CD4-positive, alpha-beta memory T cell (primary cell): ENCODE results near the gene MAPK8IP3. TPM values are rescaled to one million over a fixed set of nuclear protein-coding genes. Genes with fewer than 3 reads are reported as not detected.
A peak's percentile ranks its signal among the peaks of the same experiment; 100 is the strongest.

Source experiments
- CTCF ChIA-PET: fragments of 350-600 bp; sonication (Branson Sonifier 250); formaldehyde crosslinking; loops from one replicate; lab custom pipeline; 2021; ENCODE audit warnings: inconsistent platforms; ENCODE audit not compliant: partially characterized antibody; lab: Charles Lee
- POLR2A ChIA-PET: fragments of 350-600 bp; sonication (Branson Sonifier 250); formaldehyde crosslinking; loops from one replicate; lab custom pipeline; 2021; ENCODE audit not compliant: partially characterized antibody; lab: Charles Lee
- DNase-seq, 5 donors: peaks; one replicate each; pipeline versions ENCODE4 v3.0.0 to v3.0.0-alpha.2; 2020 to 2022; ENCODE audit warnings: mixed read lengths in 1 of 5
- H3K27ac ChIP-seq: one replicate; pipeline ENCODE4 v1.7.0; 2013; ENCODE audit warnings: low read depth, low read length
- H3K27me3 ChIP-seq: 2 replicates; pipeline ENCODE4 v1.7.0; 2013; ENCODE audit warnings: mild to moderate bottlenecking, low read length, moderate library complexity; ENCODE audit not compliant: insufficient read depth
- H3K36me3 ChIP-seq: 2 replicates; pipeline ENCODE4 v1.7.0; 2013; ENCODE audit warnings: mild to moderate bottlenecking, low read length, moderate library complexity; ENCODE audit not compliant: insufficient read depth
- H3K4me1 ChIP-seq: 2 replicates; pipeline ENCODE4 v1.7.0; 2013; ENCODE audit warnings: mild to moderate bottlenecking, low read length, moderate library complexity; ENCODE audit not compliant: insufficient read depth
- H3K4me3 ChIP-seq, 2 donors: one replicate each; pipeline ENCODE4 v1.7.0; 2013; ENCODE audit warnings: low read length in 2 of 2, mild to moderate bottlenecking in 1 of 2
- H3K9me3 ChIP-seq, 2 donors: one replicate each; pipeline ENCODE4 v1.7.0; 2013; ENCODE audit warnings: low read length in 2 of 2, control low read depth in 1 of 2; ENCODE audit not compliant: control insufficient read depth in 1 of 2
- H3K27ac Mint-ChIP-seq, 7 donors: one replicate each; pipeline ENCODE4 v1.8.0; 2020 to 2021; ENCODE audit warnings: mixed read lengths in 7 of 7, mild to moderate bottlenecking in 6 of 7, inconsistent platforms in 3 of 7, moderate library complexity in 3 of 7
- H3K27me3 Mint-ChIP-seq, 2 donors: one replicate each; pipeline ENCODE4 v1.8.0; 2020 to 2021; ENCODE audit warnings: mixed read lengths in 2 of 2
- H3K36me3 Mint-ChIP-seq, 2 donors: one replicate each; pipeline ENCODE4 v1.8.0; 2020 to 2021; ENCODE audit warnings: mixed read lengths in 2 of 2, inconsistent platforms in 1 of 2, mild to moderate bottlenecking in 1 of 2
- H3K4me1 Mint-ChIP-seq, 4 donors: one replicate each; pipeline ENCODE4 v1.8.0; 2020 to 2021; ENCODE audit warnings: mixed read lengths in 4 of 4, mild to moderate bottlenecking in 1 of 4
- H3K4me3 Mint-ChIP-seq, 8 donors: one replicate each; pipeline ENCODE4 v1.8.0; 2020 to 2021; ENCODE audit warnings: mixed read lengths in 8 of 8, mild to moderate bottlenecking in 7 of 8, moderate library complexity in 6 of 8, inconsistent platforms in 3 of 8
- H3K9me3 Mint-ChIP-seq, 8 donors: one replicate each; pipeline ENCODE4 v1.8.0; 2020 to 2021; ENCODE audit warnings: mixed read lengths in 8 of 8, mild to moderate bottlenecking in 5 of 8, inconsistent platforms in 3 of 8, moderate library complexity in 1 of 8
- intact Hi-C: fragments of 100-400 bp; cut with micrococcal nuclease; formaldehyde crosslinking; loops from one replicate; pipeline ENCODE4 v1.15.1; 2023
- polyA plus RNA-seq, 2 donors: library from polyadenylated mRNA; unstranded; fragments of 300-500 nt; fragmentation: Illumina TruSeq; gene quantifications; one replicate each; pipeline ENCODE4 v1.2.3, GENCODE V29; 2021
- total RNA-seq, 2 experiments: library from RNA; stranded (reverse); gene quantifications; one replicate each; pipeline ENCODE4 v1.2.3, GENCODE V29; 2021

MAPK8IP3 gene
- total and polyA plus RNA-seq, 4 experiments from 2014 or later = 0.86 to 248 (median 121) TPM

- Histone ChIP-seq H3K4me1 (peaks cover 28% of the 10 kb centered on the region), H3K27ac (peak within 1 kb of the TSS; percentile 70), H3K4me3 (peak within 1 kb of the TSS; percentile 46 to 73), H3K9me3 (no peaks in the 10 kb centered on the region), H3K27me3 (no peaks in the 10 kb centered on the region), H3K36me3 (peaks cover 22% of the 10 kb centered on the region)
- CTCF ChIA-PET = interaction anchor here (1.0 to 3.4 kb wide), 3 partner anchors 28 to 314 kb away, joined by 4 to 23 read pairs (median 4); partner anchors contain the start of gene MAPK8IP3
- Mint-ChIP-seq H3K27me3 (no peaks in the 10 kb centered on the region), H3K36me3 (peaks cover 6 to 37% of the 10 kb centered on the region in 2 donors), H3K27ac (peak within 1 kb of the TSS; percentile 77 to 95 (median 86)), H3K4me1 (peaks cover 12 to 49% (median 29%) of the 10 kb centered on the region in 4 donors), H3K9me3 (peaks cover 0 to 2% (median 0%) of the 10 kb centered on the region in 8 donors), H3K4me3 (peak within 1 kb of the TSS; percentile 86 to 94 (median 90))
- POLR2A ChIA-PET = interaction anchor here (0.6 to 4.9 kb wide), 22 partner anchors 8 to 286 kb away, joined by 3 to 75 read pairs (median 4); partner anchors contain the start of genes CRAMP1, EME2, IFT140 and MAPK8IP3
- peak; percentile 93 to 95 (median 95) for DNase-seq
- intact Hi-C loops = loop anchor here (1.0 kb wide), 4 partner anchors 28 to 368 kb away; partner anchors contain the start of genes CLCN7, CRAMP1, IFT140 and MAPK8IP3
Observed at GRCh38 chr16:1677942-1678499, 28.0 kb upstream of the MAPK8IP3 start, which contains the start of gene JPT2. Gene JPT2 (plus strand): TSS chr16:1678279. CDS start chr16:1678313, 34 bp downstream.

- Mint-ChIP-seq H3K27me3 (no peaks in the 10 kb centered on the region), H3K27ac (peak overlapping the region; percentile 69 to 95 (median 86)), H3K4me3 (peak overlapping the region; percentile 86 to 94 (median 90)), H3K36me3 (peaks cover 0 to 33% of the 10 kb centered on the region in 2 donors), H3K9me3 (peaks cover 0 to 2% (median 0%) of the 10 kb centered on the region in 8 donors), H3K4me1 (peaks cover 12 to 48% (median 29%) of the 10 kb centered on the region in 4 donors)
- Histone ChIP-seq H3K9me3 (no peaks in the 10 kb centered on the region), H3K4me1 (peaks cover 28% of the 10 kb centered on the region), H3K4me3 (peak overlapping the region; percentile 46 to 73), H3K36me3 (peaks cover 24% of the 10 kb centered on the region), H3K27me3 (no peaks in the 10 kb centered on the region), H3K27ac (peak overlapping the region; percentile 70)
- peak in 4 of 5 donors; percentile 32 to 64 (median 45) for DNase-seq
- intact Hi-C loops = loop anchor here (1.0 kb wide), 4 partner anchors 28 to 368 kb away; partner anchors contain the start of genes CLCN7, CRAMP1, IFT140 and MAPK8IP3
- CTCF ChIA-PET = interaction anchor here (1.0 to 3.4 kb wide), 2 partner anchors 27 to 45 kb away, joined by 4 to 23 read pairs; partner anchors contain the start of gene MAPK8IP3
- POLR2A ChIA-PET = interaction anchor here (0.6 to 4.9 kb wide), 18 partner anchors 11 to 286 kb away, joined by 3 to 75 read pairs (median 5); partner anchors contain the start of genes CRAMP1, EME2, IFT140 and MAPK8IP3
Observed at GRCh38 chr16:1678500-1679098, 27.4 kb upstream of the MAPK8IP3 start.

GRCh38 chr16:1680361-1680760, 25.6 kb upstream of the MAPK8IP3 start:
- Histone ChIP-seq H3K9me3 (no peaks in the 10 kb centered on the region), H3K4me1 (peaks cover 28% of the 10 kb centered on the region), H3K36me3 (peaks cover 24% of the 10 kb centered on the region), H3K27ac (no peak overlapping the region), H3K27me3 (no peaks in the 10 kb centered on the region), H3K4me3 (no peak overlapping the region)
- H3K9me3 Mint-ChIP-seq = peaks cover 0 to 2% (median 0%) of the 10 kb centered on the region in 8 donors
- peak overlapping the region in 1 of 7 donors; percentile 24 for H3K27ac Mint-ChIP-seq
- ChIA-PET POLR2A (no interaction called here), CTCF (interaction anchor here (0.9 kb wide), 1 partner anchor 25 kb away, joined by 5 read pairs; the partner anchor contains the start of gene MAPK8IP3)
- no peak for DNase-seq
- peaks cover 0 to 19% of the 10 kb centered on the region in 2 donors for H3K36me3 Mint-ChIP-seq
- H3K27me3 Mint-ChIP-seq = no peaks in the 10 kb centered on the region
- H3K4me1 Mint-ChIP-seq = peaks cover 15 to 51% (median 32%) of the 10 kb centered on the region in 4 donors
- intact Hi-C loops = no loop called here
- H3K4me3 Mint-ChIP-seq = peak overlapping the region in 5 of 8 donors; percentile 33 to 52 (median 36)

- H3K4me3 ChIP-seq = no peak overlapping the region
- ChIA-PET POLR2A (no interaction called here), CTCF (interaction anchor here (0.9 kb wide), 1 partner anchor 25 kb away, joined by 5 read pairs; the partner anchor contains the start of gene MAPK8IP3)
- Mint-ChIP-seq H3K27me3 (no peaks in the 10 kb centered on the region), H3K27ac (peak overlapping the region in 3 of 7 donors; percentile 32 to 63 (median 54)), H3K36me3 (peaks cover 5 to 20% of the 10 kb centered on the region in 2 donors), H3K9me3 (peaks cover 0 to 2% (median 0%) of the 10 kb centered on the region in 8 donors), H3K4me3 (peak overlapping the region in 5 of 8 donors; percentile 12 to 71 (median 35)), H3K4me1 (peaks cover 15 to 51% (median 32%) of the 10 kb centered on the region in 4 donors)
- H3K4me1 ChIP-seq = peaks cover 28% of the 10 kb centered on the region
- intact Hi-C loops = no loop called here
- H3K36me3 ChIP-seq = peaks cover 30% of the 10 kb centered on the region
- no peak for DNase-seq
- H3K9me3 ChIP-seq = no peaks in the 10 kb centered on the region
- H3K27me3 ChIP-seq = no peaks in the 10 kb centered on the region
- H3K27ac ChIP-seq = no peak overlapping the region
Observed at GRCh38 chr16:1681032-1681431, 25.0 kb upstream of the MAPK8IP3 start.

GRCh38 chr16:1687427-1688316, 18.3 kb upstream of the MAPK8IP3 start:
- no peak for DNase-seq
- Mint-ChIP-seq H3K36me3 (peaks cover 31 to 60% of the 10 kb centered on the region in 2 donors), H3K4me3 (no peak overlapping the region), H3K4me1 (peaks cover 4 to 21% (median 6%) of the 10 kb centered on the region in 4 donors), H3K27ac (peak overlapping the region in 4 of 7 donors; percentile 4 to 41 (median 19)), H3K27me3 (no peaks in the 10 kb centered on the region), H3K9me3 (no peaks in the 10 kb centered on the region)
- ChIA-PET CTCF (no interaction called here), POLR2A (no interaction called here)
- no peaks in the 10 kb centered on the region for H3K27me3 ChIP-seq
- no peak overlapping the region for H3K27ac ChIP-seq
- H3K4me3 ChIP-seq = no peak overlapping the region
- H3K9me3 ChIP-seq = no peaks in the 10 kb centered on the region
- intact Hi-C loops = no loop called here
- no peaks in the 10 kb centered on the region for H3K4me1 ChIP-seq
- peaks cover 64% of the 10 kb centered on the region for H3K36me3 ChIP-seq

- H3K4me1 Mint-ChIP-seq = peaks cover 0 to 18% (median 4%) of the 10 kb centered on the region in 4 donors
- intact Hi-C loops = no loop called here
- Histone ChIP-seq H3K27me3 (no peaks in the 10 kb centered on the region), H3K9me3 (no peaks in the 10 kb centered on the region), H3K4me3 (no peak overlapping the region), H3K27ac (no peak overlapping the region), H3K36me3 (peaks cover 70% of the 10 kb centered on the region), H3K4me1 (no peaks in the 10 kb centered on the region)
- ChIA-PET CTCF (interaction anchor here (1.2 kb wide), 1 partner anchor 325 kb away, joined by 3 read pairs; no protein-coding TSS in a partner anchor), POLR2A (interaction anchor here (1.4 kb wide), 1 partner anchor 10 kb away, joined by 3 read pairs; the partner anchor contains the start of gene JPT2)
- peaks cover 44 to 67% of the 10 kb centered on the region in 2 donors for H3K36me3 Mint-ChIP-seq
- no peak for DNase-seq
- H3K27me3 Mint-ChIP-seq = no peaks in the 10 kb centered on the region
- no peak overlapping the region for H3K4me3 Mint-ChIP-seq
- H3K27ac Mint-ChIP-seq = peak overlapping the region in 2 of 7 donors; percentile 17 to 64
- no peaks in the 10 kb centered on the region for H3K9me3 Mint-ChIP-seq
Observed at GRCh38 chr16:1688807-1689560, 17.0 kb upstream of the MAPK8IP3 start.
